Stimulated activated CD8-positive, alpha-beta memory T cell treated with anti-CD3 and anti-CD28 coated beads, Interleukin-15, amount 100 ng/mL, for 1 hour (primary cell): Measurements from ENCODE around the gene ZBTB4.

Source experiments
- DNase-seq: peaks from one replicate; pipeline ENCODE4 v3.0.0-alpha.2; 2020; ENCODE audit warnings: low read depth

The ZBTB4 gene, protein sequence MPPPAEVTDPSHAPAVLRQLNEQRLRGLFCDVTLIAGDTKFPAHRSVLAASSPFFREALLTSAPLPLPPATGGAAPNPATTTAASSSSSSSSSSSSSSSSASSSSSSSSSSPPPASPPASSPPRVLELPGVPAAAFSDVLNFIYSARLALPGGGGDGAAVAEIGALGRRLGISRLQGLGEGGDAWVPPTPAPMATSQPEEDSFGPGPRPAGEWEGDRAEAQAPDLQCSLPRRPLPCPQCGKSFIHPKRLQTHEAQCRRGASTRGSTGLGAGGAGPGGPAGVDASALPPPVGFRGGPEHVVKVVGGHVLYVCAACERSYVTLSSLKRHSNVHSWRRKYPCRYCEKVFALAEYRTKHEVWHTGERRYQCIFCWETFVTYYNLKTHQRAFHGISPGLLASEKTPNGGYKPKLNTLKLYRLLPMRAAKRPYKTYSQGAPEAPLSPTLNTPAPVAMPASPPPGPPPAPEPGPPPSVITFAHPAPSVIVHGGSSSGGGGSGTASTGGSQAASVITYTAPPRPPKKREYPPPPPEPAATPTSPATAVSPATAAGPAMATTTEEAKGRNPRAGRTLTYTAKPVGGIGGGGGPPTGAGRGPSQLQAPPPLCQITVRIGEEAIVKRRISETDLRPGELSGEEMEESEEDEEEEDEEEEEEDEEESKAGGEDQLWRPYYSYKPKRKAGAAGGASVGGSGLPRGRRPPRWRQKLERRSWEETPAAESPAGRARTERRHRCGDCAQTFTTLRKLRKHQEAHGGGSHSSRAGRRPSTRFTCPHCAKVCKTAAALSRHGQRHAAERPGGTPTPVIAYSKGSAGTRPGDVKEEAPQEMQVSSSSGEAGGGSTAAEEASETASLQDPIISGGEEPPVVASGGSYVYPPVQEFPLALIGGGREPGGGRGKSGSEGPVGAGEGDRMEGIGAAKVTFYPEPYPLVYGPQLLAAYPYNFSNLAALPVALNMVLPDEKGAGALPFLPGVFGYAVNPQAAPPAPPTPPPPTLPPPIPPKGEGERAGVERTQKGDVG

DNA sequence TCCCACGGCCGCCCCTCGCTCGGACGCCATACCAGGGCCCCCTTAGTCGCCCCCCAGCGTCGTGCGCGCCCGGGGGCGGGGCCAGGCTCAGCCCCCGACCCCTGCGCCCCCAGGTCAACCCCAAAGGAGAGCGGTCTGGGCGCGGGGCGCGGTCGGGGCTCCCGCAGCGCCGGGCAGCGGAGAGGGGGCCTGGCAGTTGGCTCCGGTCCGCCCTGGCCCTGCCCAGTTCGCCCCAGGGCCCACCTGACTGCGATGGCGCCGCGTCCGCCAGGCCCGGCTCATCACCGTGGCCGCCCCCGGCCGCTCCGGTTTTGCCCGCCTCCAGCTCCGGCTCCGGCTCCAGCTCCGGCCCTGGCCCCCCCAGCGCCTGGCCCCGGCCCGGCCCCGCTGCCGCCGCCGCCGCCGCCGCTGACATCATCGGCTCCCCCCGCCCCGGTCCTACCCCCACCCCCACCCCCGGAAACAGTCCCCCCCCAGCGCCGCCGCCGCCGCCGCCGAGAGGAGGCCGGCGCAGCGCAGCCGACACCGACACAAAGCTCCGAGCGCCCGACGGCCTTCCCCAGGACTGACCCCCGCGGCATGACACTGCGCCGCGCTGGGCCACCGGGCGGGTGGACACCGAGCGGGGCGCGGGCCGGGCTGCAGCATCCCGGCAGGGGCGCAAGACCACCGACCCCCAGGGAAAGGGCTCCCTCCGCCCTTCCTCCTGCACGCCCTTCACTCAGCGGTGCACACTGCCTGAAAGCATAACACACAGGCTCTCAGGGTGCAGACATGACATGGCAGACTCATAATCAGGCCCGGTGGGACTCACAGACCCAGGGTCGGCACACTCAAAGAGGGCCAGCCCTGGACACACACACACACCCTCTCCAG is at the start of gene ZBTB4:
Gene ZBTB4 (minus strand): TSS at position 419 of the 876 bp plus-strand sequence. CDS start 12,830 bp downstream, outside the sequence.
- peak; percentile 32 for DNase-seq

DNA sequence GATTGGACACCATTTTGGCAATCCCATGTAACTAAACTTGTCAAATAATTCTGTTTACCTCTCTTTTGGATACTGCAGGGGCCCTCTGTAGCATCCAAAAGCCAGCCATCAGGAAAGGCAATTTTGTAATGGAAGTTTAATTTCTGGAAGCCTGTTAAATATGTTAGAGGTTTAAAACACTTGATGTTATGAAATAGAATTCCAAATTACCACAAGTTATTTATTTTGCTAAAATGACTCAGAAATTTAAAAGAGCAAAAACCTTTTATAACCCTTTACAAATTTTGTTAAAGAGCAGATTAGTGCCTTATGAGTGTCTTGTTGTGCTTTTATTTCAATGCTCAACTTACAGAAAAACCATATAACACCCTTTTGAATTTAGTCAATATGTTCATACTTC is 49.4 kb upstream of the ZBTB4 start:
- no peak for DNase-seq

DNA sequence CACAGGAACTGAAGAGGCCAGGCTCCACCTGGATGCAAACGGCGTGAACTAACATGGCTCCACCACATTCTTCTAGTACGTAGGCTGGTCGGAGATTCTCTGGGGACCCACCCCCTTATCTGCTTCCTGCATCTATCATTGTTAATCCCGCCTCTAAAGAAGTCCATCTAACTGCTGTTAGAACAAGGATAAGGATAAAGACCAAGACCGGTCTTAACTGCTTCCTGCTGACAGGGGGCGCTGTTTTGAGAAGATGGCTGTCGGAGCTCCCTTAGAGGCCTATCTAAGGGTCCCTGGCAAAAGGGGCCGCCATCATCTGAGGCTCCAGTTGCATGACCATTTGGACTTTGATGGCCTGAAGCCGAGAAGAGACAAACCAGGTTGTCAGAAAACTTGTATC is 43.6 kb upstream of the ZBTB4 start:
- DNase-seq: no peak

DNA sequence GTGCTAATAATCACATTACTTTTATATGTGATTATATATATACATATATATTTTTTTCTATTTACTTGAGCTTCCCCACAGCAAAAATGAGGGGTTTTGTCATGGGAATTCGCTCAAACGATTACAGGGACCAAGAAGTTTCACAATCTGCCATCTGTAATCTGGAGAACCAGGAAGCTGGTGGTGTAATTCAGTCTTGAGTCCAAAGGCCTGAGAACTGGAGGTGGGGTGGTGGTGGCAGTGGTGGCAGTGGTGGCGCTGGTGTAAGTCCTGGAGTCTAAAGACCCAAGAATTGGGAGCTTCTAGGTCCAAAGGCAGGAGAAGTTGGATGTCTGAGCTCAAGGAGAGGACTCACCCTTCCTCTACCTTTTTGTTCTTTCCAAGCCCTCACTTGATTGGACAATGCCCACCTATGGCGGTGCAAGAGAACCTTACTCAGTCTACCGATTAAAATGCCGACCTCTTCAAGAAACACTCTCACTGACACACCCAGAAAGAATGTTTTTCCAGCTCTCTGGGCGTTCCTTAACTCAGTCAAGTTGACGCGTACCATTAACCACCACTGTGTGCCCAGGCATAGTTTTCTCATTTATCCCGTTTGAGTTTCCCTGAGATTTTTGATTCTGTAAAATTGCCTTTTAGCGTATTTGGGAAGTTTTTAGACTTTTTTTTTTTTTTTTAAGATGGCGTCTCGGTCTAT is 36.6 kb upstream of the ZBTB4 start:
- DNase-seq: no peak

DNA sequence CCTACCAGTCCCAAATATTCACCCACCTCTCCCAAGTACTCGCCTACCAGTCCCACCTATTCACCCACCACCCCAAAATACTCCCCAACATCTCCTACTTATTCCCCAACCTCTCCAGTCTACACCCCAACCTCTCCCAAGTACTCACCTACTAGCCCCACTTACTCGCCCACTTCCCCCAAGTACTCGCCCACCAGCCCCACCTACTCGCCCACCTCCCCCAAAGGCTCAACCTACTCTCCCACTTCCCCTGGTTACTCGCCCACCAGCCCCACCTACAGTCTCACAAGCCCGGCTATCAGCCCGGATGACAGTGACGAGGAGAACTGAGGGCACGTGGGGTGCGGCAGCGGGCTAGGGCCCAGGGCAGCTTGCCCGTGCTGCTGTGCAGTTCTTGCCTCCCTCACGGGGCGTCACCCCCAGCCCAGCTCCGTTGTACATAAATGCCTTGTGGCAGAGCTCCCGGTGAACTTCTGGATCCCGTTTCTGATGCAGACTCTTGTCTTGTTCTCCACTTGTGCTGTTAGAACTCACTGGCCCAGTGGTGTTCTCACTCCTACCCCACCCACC is 34.5 kb upstream of the ZBTB4 start:
- DNase-seq: no peak

DNA sequence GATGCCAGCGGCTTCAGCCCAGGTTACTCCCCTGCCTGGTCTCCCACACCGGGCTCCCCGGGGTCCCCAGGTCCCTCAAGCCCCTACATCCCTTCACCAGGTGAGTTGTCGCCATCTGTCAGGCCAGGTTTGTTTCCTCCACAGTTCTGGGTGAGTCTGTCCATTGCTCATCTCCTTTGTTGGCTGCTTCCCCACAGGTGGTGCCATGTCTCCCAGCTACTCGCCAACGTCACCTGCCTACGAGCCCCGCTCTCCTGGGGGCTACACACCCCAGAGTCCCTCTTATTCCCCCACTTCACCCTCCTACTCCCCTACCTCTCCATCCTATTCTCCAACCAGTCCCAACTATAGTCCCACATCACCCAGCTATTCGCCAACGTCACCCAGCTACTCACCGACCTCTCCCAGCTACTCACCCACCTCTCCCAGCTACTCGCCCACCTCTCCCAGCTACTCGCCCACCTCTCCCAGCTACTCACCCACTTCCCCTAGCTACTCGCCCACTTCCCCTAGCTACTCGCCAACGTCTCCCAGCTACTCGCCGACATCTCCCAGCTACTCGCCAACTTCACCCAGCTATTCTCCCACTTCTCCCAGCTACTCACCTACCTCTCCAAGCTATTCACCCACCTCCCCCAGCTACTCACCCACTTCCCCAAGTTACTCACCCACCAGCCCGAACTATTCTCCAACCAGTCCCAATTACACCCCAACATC is 33.6 kb upstream of the ZBTB4 start:
- no peak for DNase-seq

DNA sequence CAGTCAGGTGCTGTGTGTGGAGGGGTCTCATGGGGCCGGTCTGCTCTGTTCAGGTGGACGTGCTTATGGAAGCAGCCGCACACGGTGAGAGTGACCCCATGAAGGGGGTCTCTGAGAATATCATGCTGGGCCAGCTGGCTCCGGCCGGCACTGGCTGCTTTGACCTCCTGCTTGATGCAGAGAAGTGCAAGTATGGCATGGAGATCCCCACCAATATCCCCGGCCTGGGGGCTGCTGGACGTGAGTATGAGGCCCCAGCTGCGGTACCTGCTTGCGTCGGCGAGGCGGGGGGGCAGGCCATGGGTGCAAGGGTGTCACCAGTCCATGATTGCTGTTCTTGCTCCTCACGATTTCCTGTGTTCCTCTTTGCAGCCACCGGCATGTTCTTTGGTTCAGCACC is 32.7 kb upstream of the ZBTB4 start:
- no peak for DNase-seq

DNA sequence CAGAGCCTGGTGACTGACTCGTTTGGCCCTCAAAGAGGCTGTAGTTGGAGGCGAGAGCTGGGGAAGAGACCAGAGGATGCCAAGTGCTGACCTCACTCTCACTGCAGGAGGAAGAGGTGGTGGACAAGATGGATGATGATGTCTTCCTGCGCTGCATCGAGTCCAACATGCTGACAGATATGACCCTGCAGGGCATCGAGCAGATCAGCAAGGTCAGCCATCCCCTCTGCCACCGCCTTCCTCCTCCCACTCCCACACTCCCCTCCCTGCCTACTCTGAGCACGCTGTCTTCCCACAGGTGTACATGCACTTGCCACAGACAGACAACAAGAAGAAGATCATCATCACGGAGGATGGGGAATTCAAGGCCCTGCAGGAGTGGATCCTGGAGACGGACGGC is 31.7 kb upstream of the ZBTB4 start:
- DNase-seq: no peak

DNA sequence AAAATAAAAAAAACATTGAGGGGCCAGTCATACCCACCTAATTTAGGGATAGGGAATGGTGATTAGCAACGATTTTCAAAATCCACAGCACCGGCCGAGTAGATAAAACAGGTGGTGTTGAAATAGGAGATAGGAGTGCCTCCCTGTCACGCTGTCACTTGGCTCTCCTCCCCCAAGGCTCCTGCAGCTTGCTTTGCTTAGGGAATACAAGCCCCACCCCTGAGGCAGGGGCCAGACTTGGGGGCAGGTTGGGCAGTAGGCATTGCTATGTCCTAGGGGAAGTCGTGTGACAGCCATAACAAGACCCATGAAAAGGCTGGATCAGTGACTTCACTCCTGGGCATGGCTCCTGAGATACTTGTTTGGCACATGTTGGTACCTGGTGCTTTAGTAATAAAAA is 30.5 kb upstream of the ZBTB4 start:
- DNase-seq: no peak

DNA sequence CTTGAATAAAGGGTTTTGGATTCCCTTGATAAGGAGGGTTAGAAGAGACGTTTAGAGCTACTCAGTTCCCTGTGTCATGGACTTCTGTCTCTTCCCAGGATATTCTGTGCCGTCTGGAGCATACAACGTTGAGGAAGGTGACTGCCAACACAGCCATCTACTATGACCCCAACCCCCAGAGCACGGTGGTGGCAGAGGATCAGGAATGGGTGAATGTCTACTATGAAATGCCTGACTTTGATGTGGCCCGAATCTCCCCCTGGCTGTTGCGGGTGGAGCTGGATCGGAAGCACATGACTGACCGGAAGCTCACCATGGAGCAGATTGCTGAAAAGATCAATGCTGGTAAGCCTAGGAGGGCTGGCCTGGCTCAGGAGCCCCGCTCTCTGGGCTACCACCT is 29.4 kb upstream of the ZBTB4 start:
- no peak for DNase-seq

DNA sequence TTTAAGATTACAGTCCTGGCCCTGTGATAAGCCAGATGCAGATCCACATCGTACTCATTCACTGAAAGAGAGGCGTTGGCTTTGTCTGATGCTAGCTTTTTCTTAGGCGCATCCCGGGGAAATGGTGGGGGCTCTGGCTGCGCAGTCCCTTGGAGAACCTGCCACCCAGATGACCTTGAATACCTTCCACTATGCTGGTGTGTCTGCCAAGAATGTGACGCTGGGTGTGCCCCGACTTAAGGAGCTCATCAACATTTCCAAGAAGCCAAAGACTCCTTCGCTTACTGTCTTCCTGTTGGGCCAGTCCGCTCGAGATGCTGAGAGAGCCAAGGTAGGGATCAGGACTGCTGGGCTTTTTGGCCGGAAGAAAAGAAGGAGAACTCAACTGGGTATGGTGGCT is 28.7 kb upstream of the ZBTB4 start:
- DNase-seq: no peak

DNA sequence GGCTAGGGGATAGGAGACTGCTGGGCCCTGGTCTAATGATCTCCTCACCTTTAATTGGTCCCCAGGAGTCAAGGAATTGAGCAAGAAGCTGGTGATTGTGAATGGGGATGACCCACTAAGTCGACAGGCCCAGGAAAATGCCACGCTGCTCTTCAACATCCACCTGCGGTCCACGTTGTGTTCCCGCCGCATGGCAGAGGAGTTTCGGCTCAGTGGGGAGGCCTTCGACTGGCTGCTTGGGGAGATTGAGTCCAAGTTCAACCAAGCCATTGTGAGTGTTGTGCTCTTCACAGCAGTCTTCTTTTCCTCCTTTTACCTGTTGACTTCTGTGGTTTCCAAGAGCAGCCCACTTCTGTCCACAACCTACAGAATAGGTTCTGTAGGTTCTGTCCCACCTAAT is 24.1 kb upstream of the ZBTB4 start:
- DNase-seq: no peak

DNA sequence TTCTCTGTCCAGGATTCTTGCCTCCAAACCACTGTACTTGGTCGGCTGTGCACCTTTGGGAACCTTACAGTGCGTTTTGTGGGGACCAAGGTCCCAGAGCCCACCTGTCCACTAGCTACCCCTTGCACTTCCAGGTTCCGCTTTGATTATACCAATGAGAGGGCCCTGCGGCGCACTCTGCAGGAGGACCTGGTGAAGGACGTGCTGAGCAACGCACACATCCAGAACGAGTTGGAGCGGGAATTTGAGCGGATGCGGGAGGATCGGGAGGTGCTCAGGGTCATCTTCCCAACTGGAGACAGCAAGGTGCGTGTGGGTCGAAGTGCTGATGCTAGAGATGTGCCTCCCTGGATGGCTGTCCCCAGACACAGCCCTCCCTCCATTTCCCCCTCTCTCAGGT is 23.6 kb upstream of the ZBTB4 start:
- DNase-seq: no peak

DNA sequence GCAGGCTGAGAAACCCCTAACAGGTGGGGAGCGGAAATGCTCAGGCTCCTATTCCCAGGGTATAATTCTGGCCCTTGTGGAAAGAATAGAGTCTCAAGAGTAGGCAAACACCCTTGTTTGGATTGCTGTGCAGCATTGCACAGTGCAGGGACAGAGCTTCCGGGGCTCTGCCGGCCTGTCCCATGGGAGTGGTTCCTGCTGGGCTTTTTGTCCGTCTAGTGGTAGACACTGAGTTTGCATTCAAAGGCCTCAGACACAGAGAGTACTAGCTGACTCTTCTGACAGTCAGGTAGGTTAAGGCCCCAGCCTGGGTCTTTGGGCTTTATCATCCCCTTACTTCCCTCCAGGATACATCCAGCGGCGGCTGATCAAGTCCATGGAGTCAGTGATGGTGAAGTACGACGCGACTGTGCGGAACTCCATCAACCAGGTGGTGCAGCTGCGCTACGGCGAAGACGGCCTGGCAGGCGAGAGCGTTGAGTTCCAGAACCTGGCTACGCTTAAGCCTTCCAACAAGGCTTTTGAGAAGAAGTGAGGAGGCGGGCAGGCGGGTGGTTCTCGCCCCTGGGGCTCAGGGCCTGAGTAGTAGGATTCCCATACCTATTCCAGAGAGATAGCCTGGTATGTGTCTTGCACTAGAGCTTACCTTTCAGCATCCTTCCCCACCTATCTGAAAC is 22.9 kb upstream of the ZBTB4 start:
- no peak for DNase-seq

DNA sequence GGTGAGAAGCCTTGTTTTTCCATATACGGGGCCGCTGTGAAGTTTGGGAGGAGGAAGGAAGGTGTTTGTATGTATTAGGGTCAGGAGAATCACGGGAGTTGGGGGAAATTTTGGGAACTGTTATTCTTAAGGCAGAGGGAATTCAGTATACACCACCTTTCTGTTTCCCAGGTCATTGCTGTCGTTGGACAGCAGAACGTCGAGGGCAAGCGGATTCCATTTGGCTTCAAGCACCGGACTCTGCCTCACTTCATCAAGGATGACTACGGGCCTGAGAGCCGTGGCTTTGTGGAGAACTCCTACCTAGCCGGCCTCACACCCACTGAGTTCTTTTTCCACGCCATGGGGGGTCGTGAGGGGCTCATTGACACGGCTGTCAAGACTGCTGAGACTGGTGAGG is 22.3 kb upstream of the ZBTB4 start:
- DNase-seq: no peak

DNA sequence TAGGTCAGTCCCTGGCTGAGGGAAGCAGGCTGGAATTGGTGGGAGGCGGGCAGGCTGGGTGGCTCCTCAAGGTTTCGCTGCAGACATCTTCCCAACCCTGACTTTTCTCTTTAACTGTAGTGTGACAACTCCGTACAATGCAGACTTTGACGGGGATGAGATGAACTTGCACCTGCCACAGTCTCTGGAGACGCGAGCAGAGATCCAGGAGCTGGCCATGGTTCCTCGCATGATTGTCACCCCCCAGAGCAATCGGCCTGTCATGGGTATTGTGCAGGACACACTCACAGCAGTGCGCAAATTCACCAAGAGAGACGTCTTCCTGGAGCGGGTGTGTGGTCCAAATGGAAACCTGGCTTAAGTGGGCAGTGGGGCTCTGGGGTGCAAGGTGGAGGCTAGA is 19.7 kb upstream of the ZBTB4 start:
- DNase-seq: no peak

DNA sequence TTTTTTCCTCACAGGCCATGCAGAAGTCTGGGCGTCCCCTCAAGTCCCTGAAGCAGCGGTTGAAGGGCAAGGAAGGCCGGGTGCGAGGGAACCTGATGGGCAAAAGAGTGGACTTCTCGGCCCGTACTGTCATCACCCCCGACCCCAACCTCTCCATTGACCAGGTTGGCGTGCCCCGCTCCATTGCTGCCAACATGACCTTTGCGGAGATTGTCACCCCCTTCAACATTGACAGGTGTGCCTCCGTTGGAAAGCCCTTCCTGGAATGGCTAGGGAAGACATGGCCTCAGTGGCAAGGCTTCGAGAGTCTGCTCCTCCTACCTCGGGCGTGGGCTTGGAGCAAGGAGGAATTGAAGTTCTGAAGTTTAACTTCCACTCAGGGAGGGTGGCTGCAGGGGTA is 18.2 kb upstream of the ZBTB4 start:
- DNase-seq: no peak

DNA sequence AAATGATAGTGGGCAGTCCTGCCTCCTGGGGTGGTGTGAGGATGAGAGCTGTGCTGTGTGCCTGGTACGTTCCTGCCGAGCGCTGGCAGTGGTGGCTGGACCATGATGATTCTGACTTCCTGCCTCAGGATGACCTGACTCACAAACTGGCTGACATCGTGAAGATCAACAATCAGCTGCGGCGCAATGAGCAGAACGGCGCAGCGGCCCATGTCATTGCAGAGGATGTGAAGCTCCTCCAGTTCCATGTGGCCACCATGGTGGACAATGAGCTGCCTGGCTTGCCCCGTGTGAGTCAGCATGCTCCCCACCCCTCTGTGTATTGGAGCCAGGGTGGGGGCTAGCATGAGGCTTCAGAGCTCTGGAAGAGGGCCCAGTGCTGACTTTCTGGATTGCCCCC is 17.8 kb upstream of the ZBTB4 start:
- DNase-seq: no peak

DNA sequence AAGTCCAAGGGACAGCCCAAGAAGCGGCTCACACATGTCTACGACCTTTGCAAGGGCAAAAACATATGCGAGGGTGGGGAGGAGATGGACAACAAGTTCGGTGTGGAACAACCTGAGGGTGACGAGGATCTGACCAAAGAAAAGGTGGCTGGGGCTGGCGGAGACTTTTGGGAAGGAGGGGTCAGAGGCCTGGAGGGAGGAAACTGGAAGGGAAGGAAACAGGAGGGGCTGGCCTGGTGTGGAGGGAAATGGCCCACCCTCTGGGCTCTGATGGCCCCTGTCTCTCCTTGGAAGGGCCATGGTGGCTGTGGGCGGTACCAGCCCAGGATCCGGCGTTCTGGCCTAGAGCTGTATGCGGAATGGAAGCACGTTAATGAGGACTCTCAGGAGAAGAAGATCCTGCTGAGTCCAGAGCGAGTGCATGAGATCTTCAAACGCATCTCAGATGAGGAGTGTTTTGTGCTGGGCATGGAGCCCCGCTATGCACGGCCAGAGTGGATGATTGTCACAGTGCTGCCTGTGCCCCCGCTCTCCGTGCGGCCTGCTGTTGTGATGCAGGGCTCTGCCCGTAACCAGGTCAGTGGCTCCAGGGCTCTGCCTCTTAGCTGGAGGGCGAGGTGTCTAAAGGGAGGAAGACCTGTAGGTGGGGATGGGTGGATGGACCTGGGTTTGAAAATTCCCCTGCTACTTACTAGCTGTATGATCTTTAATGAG is 17.2 kb upstream of the ZBTB4 start:
- no peak for DNase-seq
